Neural cell (in vitro differentiated cells): Measurements from ENCODE around the gene ASL. TPM values are rescaled to one million over a fixed set of nuclear protein-coding genes. Genes with fewer than 3 reads are reported as not detected.
"Not testable (repeated sequence)": the region's sequence is repeated elsewhere in the genome, so short reads cannot be mapped to it uniquely, and the experiment has no call there.

Experiments
- H2AFZ ChIP-seq: fragments of 200-600, 300-800 bp; sonication (generic), shearing (Covaris generic); 2 replicates; pipeline ENCODE4 v1.6.0; 2014; ENCODE audit warnings: low read depth, mild to moderate bottlenecking, antibody characterized with exemption, low read length, moderate library complexity
- H3F3A ChIP-seq: fragments of 200-600 bp; shearing (Covaris generic); 2 replicates; pipeline ENCODE4 v1.6.1; 2016; ENCODE audit warnings: mild to moderate bottlenecking, moderate library complexity, mixed read lengths, antibody characterized with exemption, low read length; ENCODE audit not compliant: insufficient read depth, poor library complexity, severe bottlenecking
- H3K27ac ChIP-seq: fragments of 200-600, 300-800 bp; sonication (generic), shearing (Covaris generic); 2 replicates; pipeline ENCODE4 v1.5.1; 2014; ENCODE audit warnings: mild to moderate bottlenecking, low read length, moderate library complexity
- H3K27me3 ChIP-seq: fragments of 300-800, 200-600 bp; sonication (generic), shearing (Covaris generic); 2 replicates; pipeline ENCODE4 v1.6.0; 2014; ENCODE audit warnings: mild to moderate bottlenecking, low read depth, low read length, moderate library complexity; ENCODE audit not compliant: insufficient read depth
- H3K36me3 ChIP-seq: fragments of 300-800, 200-600 bp; sonication (generic), shearing (Covaris generic); 2 replicates; pipeline ENCODE4 v1.5.1; 2014; ENCODE audit warnings: mild to moderate bottlenecking, antibody characterized with exemption, low read length, moderate library complexity; ENCODE audit not compliant: insufficient read depth
- H3K4me2 ChIP-seq: fragments of 300-800, 200-600 bp; sonication (generic), shearing (Covaris generic); 2 replicates; pipeline ENCODE4 v1.6.0; 2014; ENCODE audit warnings: mild to moderate bottlenecking, low read length
- H3K4me3 ChIP-seq: fragments of 300-800, 200-600 bp; sonication (generic), shearing (Covaris generic); 2 replicates; pipeline ENCODE4 v1.5.1; 2014; ENCODE audit warnings: mild to moderate bottlenecking, low read length, moderate library complexity
- H3K79me2 ChIP-seq: fragments of 200-600 bp; shearing (Covaris generic); replicated peaks from 2 replicates; pipeline ENCODE4 v1.6.0; 2014; ENCODE audit warnings: mild to moderate bottlenecking, low read length, moderate library complexity; ENCODE audit not compliant: insufficient read depth
- H3K9ac ChIP-seq: fragments of 300-800, 200-600 bp; sonication (generic), shearing (Covaris generic); 2 replicates; pipeline ENCODE4 v1.6.1; 2016; ENCODE audit warnings: mild to moderate bottlenecking, low read length, mixed read lengths
- H3K9me2 ChIP-seq: fragments of 200-600 bp; shearing (Covaris generic); 2 replicates; pipeline ENCODE4 v1.6.1; 2016; ENCODE audit warnings: mild to moderate bottlenecking, low read length, mixed read lengths; ENCODE audit not compliant: insufficient read depth
- H3K9me3 ChIP-seq: fragments of 200-600, 300-800 bp; sonication (generic), shearing (Covaris generic); 2 replicates; pipeline ENCODE4 v1.6.1; 2016; ENCODE audit warnings: mild to moderate bottlenecking, mixed run types, low read length, moderate library complexity, mixed read lengths
- H4K20me1 ChIP-seq: fragments of 200-600 bp; shearing (Covaris generic); 2 replicates; pipeline ENCODE4 v1.6.1; 2016; ENCODE audit warnings: mild to moderate bottlenecking, mixed run types; ENCODE audit not compliant: insufficient read depth
- EP300 ChIP-seq: fragments of 450-650 bp; conservative IDR thresholded peaks from 2 replicates; pipeline ENCODE4 v1.6.1; 2014; ENCODE audit warnings: antibody characterized with exemption, mild to moderate bottlenecking, moderate library complexity; ENCODE audit not compliant: poor library complexity, severe bottlenecking
- EZH2 ChIP-seq: fragments of 200-600, 300-800 bp; shearing (Covaris generic), sonication (generic); IDR thresholded peaks from 2 replicates; pipeline ENCODE4 v1.6.1; 2014; ENCODE audit warnings: antibody characterized with exemption, low read length, borderline replicate concordance, mild to moderate bottlenecking; ENCODE audit not compliant: insufficient read depth, poor library complexity, severe bottlenecking
- MXI1 ChIP-seq: fragments of 450-650 bp; conservative IDR thresholded peaks from 2 replicates; pipeline ENCODE4 v1.6.1; 2014; ENCODE audit warnings: antibody characterized with exemption, mild to moderate bottlenecking; ENCODE audit not compliant: poor library complexity, severe bottlenecking
- POLR2AphosphoS5 ChIP-seq: IDR thresholded peaks from 2 replicates; pipeline ENCODE4 v1.6.1; 2012
- RAD21 ChIP-seq: fragments of 450-650 bp; conservative IDR thresholded peaks from 2 replicates; pipeline ENCODE4 v1.6.1; 2014; ENCODE audit warnings: antibody characterized with exemption, mild to moderate bottlenecking, moderate library complexity
- REST ChIP-seq: IDR thresholded peaks from 2 replicates; pipeline ENCODE4 v1.6.1; 2012; ENCODE audit warnings: borderline replicate concordance
- SMC3 ChIP-seq: fragments of 450-650 bp; conservative IDR thresholded peaks from 2 replicates; pipeline ENCODE4 v1.6.1; 2014; ENCODE audit warnings: antibody characterized with exemption, mild to moderate bottlenecking, moderate library complexity; ENCODE audit not compliant: poor library complexity
- TAF1 ChIP-seq: IDR thresholded peaks from 2 replicates; pipeline ENCODE4 v1.6.1; 2012; ENCODE audit warnings: low read depth
- polyA plus RNA-seq: library from polyadenylated mRNA; depleted of rRNA; stranded (reverse); fragments of >200 nt; gene quantifications from 2 replicates; pipeline ENCODE4 v1.2.3, GENCODE V29; 2014
- TF ChIP-seq, protein P1 (sequence below): fragments of 450-650 bp; IDR thresholded peaks from 2 replicates; pipeline ENCODE4 v1.5.1; 2014; ENCODE audit warnings: antibody characterized with exemption, mild to moderate bottlenecking, moderate library complexity; ENCODE audit not compliant: poor library complexity, severe bottlenecking

The ASL gene
- polyA plus RNA-seq, 1 donor from 2014 or later = 20.9 TPM

DNA sequence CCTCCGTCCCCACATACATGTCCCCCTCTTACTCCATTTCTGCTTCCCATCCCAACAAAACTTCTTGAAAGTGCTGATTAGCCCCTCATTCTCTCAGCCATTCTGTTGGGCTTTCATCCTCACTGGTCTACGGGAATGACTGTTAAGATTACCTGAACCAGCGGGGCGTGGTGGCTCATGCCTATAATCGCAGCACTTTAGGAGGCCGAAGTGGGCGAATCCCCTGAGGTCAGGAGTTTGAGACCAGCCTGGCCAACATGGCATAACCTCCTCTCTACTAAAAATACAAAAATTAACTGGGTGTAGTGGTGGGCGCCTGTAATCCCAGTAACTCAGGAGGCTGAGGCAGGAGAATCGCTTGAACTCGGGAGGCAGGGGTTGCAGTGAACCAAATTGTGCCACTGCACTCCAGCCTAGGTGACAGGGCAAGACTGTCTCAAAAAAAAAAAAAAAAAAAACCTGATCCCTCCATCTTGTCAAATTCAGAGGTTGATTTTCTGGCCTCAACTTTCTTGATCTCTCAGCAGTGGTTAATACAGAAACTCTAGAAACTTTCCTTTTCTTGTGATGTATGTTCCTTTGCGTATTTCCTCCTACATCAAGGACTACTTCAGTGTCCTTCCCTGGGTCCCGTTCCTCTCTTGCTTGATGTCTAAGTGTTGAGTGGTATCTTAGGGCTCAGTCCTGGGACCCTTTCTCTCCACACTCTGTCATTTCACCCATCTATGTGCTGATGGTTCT lies 41.2 kb downstream of the ASL start:
- not testable (repeated sequence) for H3K9me3 ChIP-seq, H2AFZ ChIP-seq, H4K20me1 ChIP-seq, H3K4me2 ChIP-seq, H3K27ac ChIP-seq, H3F3A ChIP-seq, H3K27me3 ChIP-seq, H3K9ac ChIP-seq, H3K9me2 ChIP-seq, H3K36me3 ChIP-seq
- Histone ChIP-seq H3K79me2 (peaks cover 48% of the 10 kb centered on the region), H3K4me3 (peak overlapping the region; percentile 95)

- Histone ChIP-seq H3K9me3 (no peaks in the 10 kb centered on the region), H3K4me2 (no peak overlapping the region), H3F3A (no peaks in the 10 kb centered on the region), H3K9ac (no peak overlapping the region), H3K36me3 (no peaks in the 10 kb centered on the region), H4K20me1 (no peaks in the 10 kb centered on the region), H3K27me3 (no peaks in the 10 kb centered on the region), H3K79me2 (peaks cover 59% of the 10 kb centered on the region), H3K4me3 (no peak overlapping the region), H2AFZ (no peak overlapping the region), H3K27ac (no peak overlapping the region), H3K9me2 (no peaks in the 10 kb centered on the region)
- no peak for TF ChIP-seq POLR2AphosphoS5
- no peak for TF ChIP-seq SMC3
- TF ChIP-seq REST = no peak
- TF ChIP-seq RAD21 = no peak
- no peak for TF ChIP-seq EZH2
- no peak for TF ChIP-seq EP300
- TF ChIP-seq, protein P1, sequence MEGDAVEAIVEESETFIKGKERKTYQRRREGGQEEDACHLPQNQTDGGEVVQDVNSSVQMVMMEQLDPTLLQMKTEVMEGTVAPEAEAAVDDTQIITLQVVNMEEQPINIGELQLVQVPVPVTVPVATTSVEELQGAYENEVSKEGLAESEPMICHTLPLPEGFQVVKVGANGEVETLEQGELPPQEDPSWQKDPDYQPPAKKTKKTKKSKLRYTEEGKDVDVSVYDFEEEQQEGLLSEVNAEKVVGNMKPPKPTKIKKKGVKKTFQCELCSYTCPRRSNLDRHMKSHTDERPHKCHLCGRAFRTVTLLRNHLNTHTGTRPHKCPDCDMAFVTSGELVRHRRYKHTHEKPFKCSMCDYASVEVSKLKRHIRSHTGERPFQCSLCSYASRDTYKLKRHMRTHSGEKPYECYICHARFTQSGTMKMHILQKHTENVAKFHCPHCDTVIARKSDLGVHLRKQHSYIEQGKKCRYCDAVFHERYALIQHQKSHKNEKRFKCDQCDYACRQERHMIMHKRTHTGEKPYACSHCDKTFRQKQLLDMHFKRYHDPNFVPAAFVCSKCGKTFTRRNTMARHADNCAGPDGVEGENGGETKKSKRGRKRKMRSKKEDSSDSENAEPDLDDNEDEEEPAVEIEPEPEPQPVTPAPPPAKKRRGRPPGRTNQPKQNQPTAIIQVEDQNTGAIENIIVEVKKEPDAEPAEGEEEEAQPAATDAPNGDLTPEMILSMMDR = no peak
- TF ChIP-seq MXI1 = no peak
- TF ChIP-seq TAF1 = no peak
Observed at GRCh38 chr7:66118603-66119002, 43.0 kb downstream of the ASL start.
